ENCODE measurements around the gene LMF1.
"Not testable (repeated sequence)": the region's sequence is repeated elsewhere in the genome, so short reads cannot be mapped to it uniquely, and the experiment has no call there.

LMF1 gene

DNA sequence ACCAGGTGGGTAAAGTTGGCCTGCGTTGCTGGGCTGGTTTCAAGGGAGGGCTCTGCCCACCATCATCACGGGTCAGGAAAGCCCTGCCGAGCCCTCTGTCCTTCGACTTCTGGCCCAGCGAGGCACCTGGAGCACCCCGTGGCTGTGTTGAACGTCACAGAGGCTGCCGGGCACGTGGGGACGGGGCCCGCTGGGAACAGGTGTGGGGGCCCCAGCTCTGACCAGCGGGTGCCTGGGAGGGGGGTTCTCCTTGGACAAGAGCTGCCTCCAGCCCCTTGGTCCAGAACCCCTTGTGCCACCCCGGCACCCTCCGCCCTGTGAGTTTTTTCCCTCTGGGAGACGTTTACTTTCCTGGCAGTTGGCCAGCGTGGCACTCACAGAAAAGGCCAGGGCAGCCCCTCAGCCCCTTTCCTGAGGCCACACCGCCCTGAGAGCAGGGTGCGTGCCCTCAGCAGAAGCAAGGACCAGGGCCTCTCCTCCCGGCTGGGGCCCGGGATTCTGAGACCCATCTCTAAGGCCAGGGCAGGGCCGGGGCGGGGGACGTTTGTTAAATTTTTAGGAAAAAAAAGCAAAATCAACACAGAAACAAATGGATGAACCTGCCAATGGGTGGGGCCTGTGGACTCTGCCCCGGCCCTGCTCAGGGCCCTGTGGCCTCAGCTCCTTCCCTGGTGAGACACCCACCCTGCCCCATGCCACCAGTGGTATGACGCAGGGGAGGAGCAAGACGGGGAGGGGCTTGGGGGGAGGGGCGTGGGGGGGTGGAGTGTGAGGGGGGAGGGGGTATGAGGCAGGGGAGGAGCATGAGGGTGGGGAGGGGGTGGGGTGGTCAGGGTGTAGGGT lies 139.0 kb downstream of the LMF1 start:
- DNase-seq (ENCODE audit: low read depth in 2 of 2) = no peak

- DNase-seq (ENCODE audit: low read depth in 2 of 2) = no peak
These were observed 139.8 kb downstream of the LMF1 start for GRCh38 chr16:830871-831570.

DNA sequence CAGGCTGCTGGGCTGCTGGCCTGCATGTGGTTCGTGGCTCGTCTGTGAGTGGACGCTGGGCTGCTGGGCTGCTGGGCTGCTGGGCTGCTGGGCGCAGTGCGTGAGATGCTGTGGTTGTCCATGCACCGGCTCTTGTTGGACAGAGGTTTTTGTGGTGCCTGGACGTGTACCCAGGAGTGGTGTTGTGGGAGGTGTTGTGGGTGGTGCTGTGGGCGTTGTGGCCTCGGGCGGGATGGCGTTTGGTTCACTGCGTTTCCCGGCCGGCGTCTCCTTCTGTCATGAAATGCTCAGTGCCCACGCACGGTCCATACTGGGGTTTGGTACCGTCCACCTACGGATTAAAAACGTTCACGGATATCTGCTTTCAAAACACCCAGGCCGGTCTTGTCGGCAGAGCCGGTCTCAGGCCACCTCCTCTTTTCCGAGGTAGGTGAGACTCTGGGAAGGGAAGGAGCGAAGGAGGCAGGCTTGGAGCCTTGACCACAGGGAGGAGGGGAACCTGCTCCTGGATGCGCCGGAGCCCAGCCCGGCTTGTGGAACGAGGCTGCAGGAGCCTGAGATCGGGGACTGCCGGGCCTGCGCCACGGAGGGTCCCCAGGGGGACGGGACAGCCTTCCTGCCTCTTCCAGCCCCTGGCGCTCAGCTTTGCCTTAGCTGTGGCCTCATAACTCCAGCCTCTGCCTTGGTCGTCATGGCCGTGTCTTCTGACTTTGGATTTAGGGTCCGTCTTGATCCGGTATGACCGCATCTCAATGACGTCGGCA lies 140.5 kb downstream of the LMF1 start:
- no peak for DNase-seq (ENCODE audit: low read depth in 2 of 2)

- DNase-seq (ENCODE audit: low read depth in 2 of 2) = no peak
These were observed 141.9 kb downstream of the LMF1 start for GRCh38 chr16:828891-829290.

- no peak for DNase-seq (ENCODE audit: low read depth in 2 of 2)
These were observed 143.3 kb downstream of the LMF1 start for GRCh38 chr16:827513-827912.

GRCh38 chr16:825341-826061 lies 145.3 kb downstream of the LMF1 start:
- no peak for DNase-seq (ENCODE audit: low read depth in 2 of 2)

GRCh38 chr16:824601-825000 lies 146.2 kb downstream of the LMF1 start:
- DNase-seq (ENCODE audit: low read depth in 2 of 2) = no peak

GRCh38 chr16:824194-824593 lies 146.6 kb downstream of the LMF1 start:
- no peak for DNase-seq (ENCODE audit: low read depth in 2 of 2)

- no peak for DNase-seq (ENCODE audit: low read depth in 2 of 2)
These were observed 147.9 kb downstream of the LMF1 start for GRCh38 chr16:822909-823297.

DNA sequence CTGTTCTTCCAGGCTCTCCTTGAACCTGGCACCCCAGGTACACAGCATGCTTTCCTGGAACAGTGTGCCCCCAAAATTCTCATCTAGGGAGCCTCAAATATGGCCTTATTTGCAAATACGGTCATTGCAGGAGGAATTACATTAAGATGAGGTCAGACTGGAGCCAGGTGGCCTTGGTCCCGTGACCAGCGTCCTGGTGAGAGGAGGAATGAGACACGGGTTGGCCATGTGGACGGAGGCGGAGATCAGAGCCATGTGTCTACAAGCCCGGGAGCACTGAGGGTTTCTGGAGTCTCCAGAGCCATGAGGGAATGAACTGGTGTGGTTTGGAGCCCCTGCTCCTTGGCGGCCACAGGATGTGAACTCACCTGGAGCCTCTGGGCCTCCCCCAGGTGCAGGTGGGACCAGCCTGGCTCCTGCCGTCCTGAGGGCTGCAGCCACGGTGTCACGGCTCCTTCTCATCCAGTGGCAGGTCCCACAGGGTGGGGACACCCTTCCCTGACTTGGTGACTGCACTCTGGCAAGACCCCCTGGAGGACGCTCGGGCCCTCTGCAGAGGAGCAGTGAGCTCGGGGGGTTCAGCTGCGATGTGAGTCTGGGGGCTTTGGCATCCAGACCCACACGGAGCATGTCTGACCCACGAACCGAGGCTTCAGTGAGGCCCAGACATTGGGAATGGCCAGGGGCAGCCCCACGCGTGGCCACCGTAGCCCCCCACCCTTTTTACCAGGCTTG lies 148.4 kb downstream of the LMF1 start:
- no peak for DNase-seq (ENCODE audit: low read depth in 2 of 2)

DNA sequence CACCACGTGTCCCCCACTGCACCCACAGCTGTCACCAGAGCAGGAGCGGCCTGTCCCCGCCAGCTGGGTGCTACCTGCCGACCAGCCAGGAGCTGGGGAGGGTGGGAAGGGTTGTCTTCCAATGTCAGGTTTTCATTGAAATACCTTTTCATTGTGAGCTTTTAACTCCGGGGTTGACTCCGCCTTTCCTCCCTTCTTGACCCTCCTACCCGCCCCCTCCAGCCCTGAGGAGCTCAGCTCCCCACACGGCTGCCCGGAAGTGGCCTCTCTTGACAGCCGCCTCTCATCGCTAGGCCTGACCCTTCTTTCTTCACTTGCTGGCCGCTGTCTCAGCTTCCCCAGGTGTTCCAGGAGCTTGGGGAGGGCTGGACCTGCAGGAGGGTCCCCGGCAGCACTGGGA lies 149.0 kb downstream of the LMF1 start:
- no peak for DNase-seq (ENCODE audit: low read depth in 2 of 2)

DNA sequence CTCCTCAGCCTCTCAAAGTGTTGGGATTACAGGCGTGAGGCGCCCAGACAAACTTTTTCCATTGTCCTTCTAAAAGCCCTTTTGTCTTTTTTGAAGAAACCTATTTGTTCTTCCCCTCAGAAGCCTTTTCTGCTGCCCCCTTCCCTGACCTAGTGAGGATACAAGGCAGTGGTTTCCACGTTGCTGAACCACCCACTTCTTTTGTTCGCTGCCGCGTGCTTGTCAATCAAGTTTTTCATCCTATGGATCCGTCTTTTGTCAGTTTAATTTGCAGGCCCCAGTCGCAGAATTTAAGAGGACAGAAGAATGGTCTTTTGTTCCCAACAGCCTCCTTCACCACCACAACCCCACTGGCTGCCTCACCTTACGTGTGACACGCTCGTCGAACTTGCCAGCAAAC lies 150.0 kb downstream of the LMF1 start:
- DNase-seq (ENCODE audit: low read depth in 2 of 2) = no peak

- not testable (repeated sequence) for DNase-seq (ENCODE audit: low read depth in 2 of 2)
These were observed 150.8 kb downstream of the LMF1 start for GRCh38 chr16:820044-820408.

- no peak for DNase-seq (ENCODE audit: low read depth in 2 of 2)
These were observed 151.3 kb downstream of the LMF1 start for GRCh38 chr16:819336-820043.

DNA sequence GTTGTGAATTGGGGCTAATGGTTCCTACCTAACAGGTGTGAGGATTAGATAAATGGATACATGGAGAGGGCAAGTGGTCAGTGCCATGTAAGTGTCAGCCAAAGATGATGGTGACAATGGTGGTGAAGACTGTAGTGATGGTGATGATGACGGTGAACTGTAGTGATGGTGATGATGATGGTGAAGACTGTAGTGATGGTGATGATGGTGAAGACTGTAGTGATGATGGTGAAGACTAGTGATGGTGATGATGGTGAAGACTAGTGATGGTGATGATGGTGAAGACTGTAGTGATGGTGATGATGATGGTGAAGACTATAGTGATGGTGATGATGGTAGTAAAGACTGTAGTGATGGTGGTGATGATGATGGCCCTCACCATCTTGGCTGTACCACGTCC lies 152.2 kb downstream of the LMF1 start:
- no peak for DNase-seq (ENCODE audit: low read depth in 2 of 2)

DNA sequence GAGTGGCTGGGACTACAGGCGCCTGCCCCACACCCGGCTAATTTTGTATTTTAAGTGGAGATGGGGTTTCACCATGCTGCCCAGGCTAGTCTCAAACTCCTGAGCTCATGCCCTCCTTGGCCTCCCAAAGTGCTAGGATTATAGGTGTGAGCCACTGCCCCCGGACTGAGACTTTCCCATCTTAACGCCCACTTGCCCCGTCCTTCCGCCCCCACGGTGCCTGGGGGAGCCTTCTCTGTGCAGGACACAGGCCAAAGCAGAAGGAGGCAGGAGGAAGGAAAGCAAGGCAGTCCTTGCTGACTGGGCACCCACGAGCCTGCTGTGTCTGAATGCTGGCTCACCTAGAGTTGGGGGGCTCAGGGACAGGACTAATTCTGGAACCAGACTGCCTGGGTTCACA lies 152.7 kb downstream of the LMF1 start:
- no peak for DNase-seq (ENCODE audit: low read depth in 2 of 2)

DNA sequence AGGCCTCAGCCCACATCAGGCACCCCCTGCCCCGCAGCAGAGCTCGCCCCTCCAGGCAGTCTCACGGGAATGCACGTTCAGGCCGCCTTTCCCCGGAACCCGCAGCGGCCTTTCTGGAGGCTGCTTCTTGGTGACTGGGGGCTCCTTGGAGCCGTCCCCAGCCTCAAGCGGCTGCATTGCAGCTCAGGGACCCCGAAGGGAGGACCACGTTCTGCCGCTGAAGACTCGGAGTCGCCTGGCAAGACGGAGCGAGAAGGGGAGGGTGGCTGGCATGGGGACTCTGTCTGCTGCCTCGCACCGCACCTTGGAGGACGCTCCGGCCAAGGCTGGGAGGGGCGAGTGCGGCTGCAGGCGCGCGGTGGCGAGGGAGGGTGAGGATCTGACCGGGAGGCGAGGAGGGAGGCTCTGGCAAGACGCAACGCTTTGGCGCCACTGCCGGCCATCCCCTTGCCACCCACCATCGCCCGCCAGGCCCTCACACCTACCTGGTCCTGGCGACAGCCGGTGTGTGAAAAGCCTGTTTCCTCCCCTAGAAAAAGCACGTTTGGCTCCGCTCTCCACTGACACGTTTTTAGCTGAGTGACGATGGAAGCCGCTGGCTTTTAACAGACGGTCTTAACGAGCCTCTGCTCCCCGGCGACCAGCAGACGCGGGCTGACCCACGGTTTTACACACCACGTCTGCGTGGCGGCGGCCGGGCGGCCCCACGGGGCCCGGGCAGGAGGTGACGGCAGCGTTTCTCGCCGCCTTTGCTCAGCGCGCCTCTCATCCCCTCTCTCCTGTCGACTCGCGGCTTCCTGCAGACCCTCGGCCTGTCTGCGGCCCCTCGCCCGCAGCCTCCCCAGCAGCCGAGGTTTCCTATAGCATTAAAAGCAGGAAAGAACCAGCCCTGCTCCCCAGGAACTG lies 153.5 kb downstream of the LMF1 start:
- no peak for DNase-seq (ENCODE audit: low read depth in 2 of 2)

- DNase-seq (ENCODE audit: low read depth in 2 of 2) = no peak
These were observed 154.9 kb downstream of the LMF1 start for GRCh38 chr16:815861-816260.

GRCh38 chr16:814974-815373 lies 155.8 kb downstream of the LMF1 start:
- no peak for DNase-seq (ENCODE audit: low read depth in 2 of 2)
